GM23248 (cell line): Measurements from ENCODE around the gene TSPAN4.

Experiments used
- EZH2 ChIP-seq: fragments of 200-600 bp; sonication (generic); IDR thresholded peaks from 2 replicates; pipeline ENCODE4 v1.6.1; 2018; ENCODE audit warnings: antibody characterized with exemption, mild to moderate bottlenecking; ENCODE audit not compliant: insufficient read depth, poor library complexity, severe bottlenecking
- EZH2phosphoT487 ChIP-seq: fragments of 200-600 bp; sonication (generic); IDR thresholded peaks from 2 replicates; pipeline ENCODE4 v1.6.1; 2018; ENCODE audit warnings: antibody characterized with exemption, moderate library complexity, mild to moderate bottlenecking, low read depth; ENCODE audit not compliant: insufficient read depth

DNA sequence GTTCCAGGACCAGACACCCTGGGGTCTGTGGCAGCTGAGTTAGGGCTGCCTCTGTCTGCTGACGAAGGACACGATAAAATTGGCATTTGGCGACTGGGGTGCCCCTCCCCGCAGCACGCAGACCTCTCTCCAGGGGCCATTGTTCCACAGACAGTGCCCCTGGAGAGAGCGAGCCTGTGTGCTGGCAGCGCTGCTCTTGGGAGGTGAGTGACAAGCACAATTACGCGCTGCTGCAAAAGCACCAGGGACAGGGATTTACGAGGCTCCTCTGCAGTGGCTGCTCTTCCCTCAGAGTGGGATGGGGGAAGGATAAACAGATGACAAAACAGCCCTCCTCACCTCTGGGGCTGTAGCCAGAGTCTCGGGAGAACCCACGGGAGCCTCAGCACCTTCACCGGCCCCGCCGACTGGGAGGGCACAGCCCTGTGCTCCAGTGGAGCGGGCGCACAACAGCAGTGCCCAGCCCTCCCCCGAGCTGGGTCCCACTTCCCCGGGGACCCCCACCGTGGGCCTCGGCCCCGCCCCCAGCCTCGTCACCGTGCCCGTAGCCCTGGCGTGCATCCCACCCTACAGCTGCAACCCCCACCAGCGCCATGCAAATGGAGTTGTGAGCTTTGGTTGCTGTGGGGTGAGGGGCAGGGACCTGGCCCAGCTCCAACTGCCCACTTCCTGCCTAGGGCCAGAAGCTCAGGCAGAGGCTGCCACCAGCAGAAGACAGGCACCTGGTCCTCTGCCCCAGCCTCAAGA, 48.3 kb downstream of the TSPAN4 start:
- TF ChIP-seq EZH2 (no peak), EZH2phosphoT487 (no peak)
